VCaP (cell line): Measurements from ENCODE around the gene DNAJB6.
A peak's percentile ranks its signal among the peaks of the same experiment; 100 is the strongest.

Experiments
- H3K27ac ChIP-seq: fragments of 450-650 bp; 2 replicates; pipeline ENCODE4 v1.5.1; 2017
- CTCF ChIP-seq: fragments of 450-650 bp; conservative IDR thresholded peaks from 2 replicates; pipeline ENCODE4 v1.5.1; 2017; ENCODE audit warnings: mild to moderate bottlenecking, moderate library complexity

Gene DNAJB6

GRCh38 chr7:157309988-157310668, 26.7 kb upstream of the DNAJB6 start:
- H3K27ac ChIP-seq = no peak overlapping the region
- TF ChIP-seq CTCF = no peak

GRCh38 chr7:157310676-157311185, 26.1 kb upstream of the DNAJB6 start:
- H3K27ac ChIP-seq = no peak overlapping the region
- TF ChIP-seq CTCF = no peak

- H3K27ac ChIP-seq = no peak overlapping the region
- TF ChIP-seq CTCF = no peak
These were observed 23.9 kb upstream of the DNAJB6 start for GRCh38 chr7:157312941-157313340.

GRCh38 chr7:157313645-157314044, 23.2 kb upstream of the DNAJB6 start:
- TF ChIP-seq CTCF = no peak
- H3K27ac ChIP-seq = no peak overlapping the region

GRCh38 chr7:157318015-157318706, 18.6 kb upstream of the DNAJB6 start:
- no peak for TF ChIP-seq CTCF
- H3K27ac ChIP-seq = peak overlapping the region; percentile 32; the same call in 1 of the 2 replicates

- H3K27ac ChIP-seq = no peak overlapping the region
- TF ChIP-seq CTCF = no peak
These were observed 16.2 kb upstream of the DNAJB6 start for GRCh38 chr7:157320608-157320980.

GRCh38 chr7:157323401-157323800, 13.4 kb upstream of the DNAJB6 start:
- H3K27ac ChIP-seq = no peak overlapping the region
- no peak for TF ChIP-seq CTCF
